ENCODE results near the gene CLECL1. TPM values are rescaled to one million over a fixed set of nuclear protein-coding genes. Genes with fewer than 3 reads are reported as not detected.
A peak's percentile ranks its signal among the peaks of the same experiment; 100 is the strongest.

CLECL1 gene
- total RNA-seq, 2 experiments from 2014 or later, result 0.44 to 1.7 TPM

- ATAC-seq (ENCODE audit: poor library complexity), result peak; percentile 71
- peaks cover 26% of the 10 kb centered on the region for H3K9me3 Mint-ChIP-seq
- peak overlapping the region; percentile 90 for H3K27ac Mint-ChIP-seq
- H3K27me3 Mint-ChIP-seq, result no peaks in the 10 kb centered on the region
- peaks cover 44% of the 10 kb centered on the region for H3K36me3 Mint-ChIP-seq (ENCODE audit: low read depth)
- DNase-seq, result peak in 12 of 14 experiments; percentile 28 to 89 (median 50)
- Histone ChIP-seq H3K36me3 (ENCODE audit: insufficient read depth, low read length) (no peaks in the 10 kb centered on the region), H3K4me1 (ENCODE audit: insufficient read depth, low read length) (peaks cover 24% of the 10 kb centered on the region), H3K27me3 (ENCODE audit: control insufficient read depth in 1 of 2, insufficient read depth in 2 of 2, low read length in 2 of 2) (no peaks in the 10 kb centered on the region), H3K4me3 (ENCODE audit: low read length) (peak overlapping the region; percentile 27), H3K27ac (ENCODE audit: low read depth in 1 of 2, low read length in 2 of 2) (peak overlapping the region; percentile 55 to 77), H3K9me3 (ENCODE audit: control insufficient read depth in 1 of 2, insufficient read depth in 1 of 2, low read length in 2 of 2) (peaks cover 0 to 41% of the 10 kb centered on the region in 2 experiments)
- no peak for TF ChIP-seq CTCF (IDR thresholded peaks at IDR 0.05)
- POLR2A ChIA-PET, result interaction anchor here (0.7 to 6.2 kb wide), 19 partner anchors 8 to 165 kb away, joined by 3 to 96 read pairs (median 5); partner anchors contain the start of genes CD69 and CLEC2D
- H3K4me1 Mint-ChIP-seq (ENCODE audit: low read depth), result peaks cover 93% of the 10 kb centered on the region
- H3K4me3 Mint-ChIP-seq, result peak overlapping the region; percentile 69
- intact Hi-C loops (cut with DNase I, micrococcal nuclease), result loop anchor here in 1 of 2 experiments (2.0 kb wide), 1 partner anchor 51 kb away; no protein-coding TSS in a partner anchor
- CTCF ChIA-PET, result interaction anchor here (1.2 to 1.3 kb wide), 2 partner anchors 40 to 49 kb away, joined by 3 read pairs; no protein-coding TSS in a partner anchor
Measured at GRCh38 chr12:9702255-9702654, 30.6 kb downstream of the CLECL1 start.

GRCh38 chr12:9701380-9702154 lies 31.3 kb downstream of the CLECL1 start:
- H3K27me3 ChIP-seq (ENCODE audit: control insufficient read depth in 1 of 2, insufficient read depth in 2 of 2, low read length in 2 of 2), result no peaks in the 10 kb centered on the region
- H3K4me3 Mint-ChIP-seq, result peak overlapping the region; percentile 69
- CTCF ChIA-PET, result interaction anchor here (0.5 to 1.3 kb wide), 3 partner anchors 41 to 49 kb away, joined by 3 read pairs; no protein-coding TSS in a partner anchor
- peaks cover 2% of the 10 kb centered on the region for H3K36me3 ChIP-seq (ENCODE audit: insufficient read depth, low read length)
- H3K9me3 Mint-ChIP-seq, result peaks cover 30% of the 10 kb centered on the region
- no peak for TF ChIP-seq CTCF (IDR thresholded peaks at IDR 0.05)
- peaks cover 0 to 47% of the 10 kb centered on the region in 2 experiments for H3K9me3 ChIP-seq (ENCODE audit: control insufficient read depth in 1 of 2, insufficient read depth in 1 of 2, low read length in 2 of 2)
- intact Hi-C loops (cut with DNase I, micrococcal nuclease), result loop anchor here in 1 of 2 experiments (2.0 kb wide), 1 partner anchor 51 kb away; no protein-coding TSS in a partner anchor
- peak overlapping the region; percentile 55 to 77 for H3K27ac ChIP-seq (ENCODE audit: low read depth in 1 of 2, low read length in 2 of 2)
- peaks cover 23% of the 10 kb centered on the region for H3K4me1 ChIP-seq (ENCODE audit: insufficient read depth, low read length)
- POLR2A ChIA-PET, result interaction anchor here (0.6 to 6.2 kb wide), 21 partner anchors 8 to 511 kb away, joined by 3 to 96 read pairs (median 5); partner anchors contain the start of genes CD69 and CLEC2D
- DNase-seq (peak in 6 of 14 experiments; percentile 21 to 70 (median 41)), ATAC-seq (ENCODE audit: poor library complexity) (peak; percentile 38)
- H3K4me1 Mint-ChIP-seq (ENCODE audit: low read depth), result peaks cover 88% of the 10 kb centered on the region
- H3K36me3 Mint-ChIP-seq (ENCODE audit: low read depth), result peaks cover 49% of the 10 kb centered on the region
- H3K4me3 ChIP-seq (ENCODE audit: low read length), result peak overlapping the region; percentile 27
- H3K27me3 Mint-ChIP-seq, result no peaks in the 10 kb centered on the region
- H3K27ac Mint-ChIP-seq, result peak overlapping the region; percentile 90

GRCh38 chr12:9700606-9700956 lies 32.3 kb downstream of the CLECL1 start:
- Mint-ChIP-seq H3K36me3 (ENCODE audit: low read depth) (peaks cover 51% of the 10 kb centered on the region), H3K4me3 (no peak overlapping the region), H3K9me3 (peaks cover 27% of the 10 kb centered on the region), H3K27ac (peak overlapping the region; percentile 90), H3K4me1 (ENCODE audit: low read depth) (peaks cover 79% of the 10 kb centered on the region), H3K27me3 (no peaks in the 10 kb centered on the region)
- DNase-seq (no peak), ATAC-seq (ENCODE audit: poor library complexity) (no peak)
- peak overlapping the region; percentile 4 to 22 for H3K27ac ChIP-seq (ENCODE audit: low read depth in 1 of 2, low read length in 2 of 2)
- H3K9me3 ChIP-seq (ENCODE audit: control insufficient read depth in 1 of 2, insufficient read depth in 1 of 2, low read length in 2 of 2), result peaks cover 0 to 53% of the 10 kb centered on the region in 2 experiments
- TF ChIP-seq CTCF (IDR thresholded peaks at IDR 0.05), result no peak
- peaks cover 12% of the 10 kb centered on the region for H3K36me3 ChIP-seq (ENCODE audit: insufficient read depth, low read length)
- ChIA-PET POLR2A (interaction anchor here (0.7 to 6.2 kb wide), 10 partner anchors 16 to 52 kb away, joined by 3 to 96 read pairs (median 6); partner anchors contain the start of gene CLEC2D), CTCF (interaction anchor here (1.2 to 1.6 kb wide), 3 partner anchors 11 to 67 kb away, joined by 4 read pairs; no protein-coding TSS in a partner anchor)
- peaks cover 20% of the 10 kb centered on the region for H3K4me1 ChIP-seq (ENCODE audit: insufficient read depth, low read length)
- H3K27me3 ChIP-seq (ENCODE audit: control insufficient read depth in 1 of 2, insufficient read depth in 2 of 2, low read length in 2 of 2), result no peaks in the 10 kb centered on the region
- H3K4me3 ChIP-seq (ENCODE audit: low read length), result no peak overlapping the region
- intact Hi-C loops (cut with DNase I, micrococcal nuclease), result no loop called here

Measured in CD4-positive, alpha-beta T cell (primary cell).